Stimulated activated naive CD8-positive, alpha-beta T cell treated with anti-CD3 and anti-CD28 coated beads, Interleukin-15, Interleukin-2, amounts not matched to agents 100 ng/mL and 50 ng/mL, for 24 hours (primary cell): ENCODE results near the gene PMS2.
"Not testable (repeated sequence)": the region's sequence is repeated elsewhere in the genome, so short reads cannot be mapped to it uniquely, and the experiment has no call there.

Source experiments
- H3K27ac Mint-ChIP-seq: one replicate; pipeline ENCODE4 v1.8.0; 2021; ENCODE audit warnings: mild to moderate bottlenecking, mixed read lengths
- H3K27me3 Mint-ChIP-seq: one replicate; pipeline ENCODE4 v1.8.0; 2021; ENCODE audit warnings: mixed read lengths
- H3K36me3 Mint-ChIP-seq: one replicate; pipeline ENCODE4 v1.8.0; 2021; ENCODE audit warnings: low read depth, mixed read lengths
- H3K4me1 Mint-ChIP-seq: one replicate; pipeline ENCODE4 v1.8.0; 2021; ENCODE audit warnings: low read depth, mixed read lengths
- H3K4me3 Mint-ChIP-seq: one replicate; pipeline ENCODE4 v1.8.0; 2021; ENCODE audit warnings: mild to moderate bottlenecking, mixed read lengths
- H3K9me3 Mint-ChIP-seq: one replicate; pipeline ENCODE4 v1.8.0; 2021; ENCODE audit warnings: mixed read lengths

The PMS2 gene

DNA sequence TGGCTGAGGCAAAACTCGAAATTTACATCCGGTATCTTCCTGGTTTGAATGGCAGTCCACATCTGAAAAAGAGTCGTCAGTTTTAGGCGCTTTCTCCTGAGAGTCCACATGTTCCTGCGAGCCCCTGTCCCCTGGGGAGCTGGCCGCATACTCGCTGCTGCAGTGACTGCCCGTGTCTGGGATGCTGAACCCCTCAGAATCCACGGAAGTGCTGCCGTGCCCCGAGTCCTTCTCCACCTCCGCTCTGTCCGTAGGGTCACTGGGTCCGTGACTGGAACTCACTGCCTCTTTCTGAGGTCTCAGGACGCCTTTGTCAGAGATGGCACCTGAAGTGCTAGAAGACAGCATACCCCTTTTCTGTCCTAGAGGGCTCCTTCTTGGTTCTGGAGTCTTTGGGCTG, 21.8 kb downstream of the PMS2 start:
- H3K4me1 Mint-ChIP-seq, H3K27ac Mint-ChIP-seq, H3K27me3 Mint-ChIP-seq, H3K9me3 Mint-ChIP-seq, H3K4me3 Mint-ChIP-seq: not testable (repeated sequence)
- peaks cover 46% of the 10 kb centered on the region for H3K36me3 Mint-ChIP-seq

GRCh38 chr7:5979680-5980314, 29.1 kb downstream of the PMS2 start:
- not testable (repeated sequence) for H3K27ac Mint-ChIP-seq, H3K4me3 Mint-ChIP-seq, H3K4me1 Mint-ChIP-seq, H3K9me3 Mint-ChIP-seq, H3K27me3 Mint-ChIP-seq
- H3K36me3 Mint-ChIP-seq = peaks cover 16% of the 10 kb centered on the region

DNA sequence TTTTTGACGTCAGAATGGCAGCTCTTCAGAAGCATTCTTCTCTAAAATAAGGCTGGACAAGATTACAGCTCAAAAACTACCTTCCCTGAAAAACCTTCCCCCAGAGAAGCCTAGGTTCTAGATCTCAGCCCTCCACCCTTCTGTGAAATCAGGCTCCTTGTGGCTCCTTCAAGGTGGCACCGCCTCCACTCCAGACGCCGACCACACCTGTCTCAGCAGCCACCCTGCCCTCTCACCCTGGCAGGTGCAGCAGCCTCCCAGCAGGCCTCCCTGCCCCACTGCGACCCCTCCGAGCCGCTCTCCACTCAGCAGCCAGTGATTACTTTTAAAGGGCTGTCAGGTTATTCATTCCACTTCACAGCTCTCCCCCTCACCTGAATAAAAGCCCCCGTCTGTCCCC, 35.3 kb downstream of the PMS2 start:
- H3K27ac Mint-ChIP-seq, H3K9me3 Mint-ChIP-seq, H3K36me3 Mint-ChIP-seq, H3K4me3 Mint-ChIP-seq, H3K27me3 Mint-ChIP-seq, H3K4me1 Mint-ChIP-seq: not testable (repeated sequence)

DNA sequence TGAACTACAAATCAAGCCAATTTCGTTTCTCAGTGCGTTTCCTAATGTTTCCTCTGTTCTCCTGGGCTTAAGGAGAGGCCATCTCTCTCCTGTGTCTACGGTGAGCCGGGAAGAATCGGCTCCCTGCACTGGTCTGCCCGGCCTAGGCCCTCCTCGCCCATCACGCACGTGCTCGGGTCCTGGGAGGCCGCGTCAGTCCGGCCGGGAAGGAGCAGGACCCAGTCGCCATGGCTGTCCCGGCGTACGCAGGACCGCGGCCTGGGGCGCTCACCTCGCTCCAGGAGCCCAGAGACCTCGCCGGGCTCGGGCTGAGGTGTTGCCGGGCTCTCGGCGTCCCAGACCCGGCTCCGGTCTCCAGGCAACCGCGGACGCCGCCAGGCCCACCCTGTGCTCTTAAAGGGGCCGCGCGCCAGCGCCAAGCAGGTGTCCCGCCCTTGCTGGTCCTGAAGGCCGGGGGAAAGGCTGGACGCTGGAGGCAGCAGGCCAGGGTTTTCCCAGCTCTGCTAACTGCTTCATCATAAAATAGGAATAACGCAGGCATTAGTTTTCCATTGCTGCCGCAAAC, 38.4 kb downstream of the PMS2 start, which contains the start of gene RSPH10B:
TSS of gene RSPH10B (minus strand) at position 343 of the 565 bp plus-strand sequence. CDS start 3,573 bp downstream, outside the sequence.
- H3K27me3 Mint-ChIP-seq, H3K4me1 Mint-ChIP-seq, H3K36me3 Mint-ChIP-seq, H3K4me3 Mint-ChIP-seq, H3K27ac Mint-ChIP-seq, H3K9me3 Mint-ChIP-seq: not testable (repeated sequence)

DNA sequence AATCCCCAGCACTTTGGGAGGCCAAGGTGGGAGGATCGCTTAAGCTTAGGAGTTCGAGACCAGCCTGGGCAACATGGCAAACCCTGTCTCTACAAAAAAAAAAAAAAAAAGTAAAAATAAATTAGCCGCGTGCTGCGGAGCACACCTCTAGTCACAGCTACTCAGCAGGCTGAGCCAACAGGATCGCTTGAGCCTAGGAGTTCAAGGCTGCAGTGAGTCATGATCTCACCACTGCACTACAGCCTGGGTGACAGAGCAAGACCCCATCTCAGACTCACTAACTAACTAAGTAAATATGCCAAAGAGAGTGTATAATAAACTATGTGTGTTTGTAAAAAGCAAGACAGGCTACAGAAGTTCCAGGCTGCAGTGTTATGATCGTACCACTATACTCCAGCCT, 45.0 kb downstream of the PMS2 start:
- H3K27me3 Mint-ChIP-seq, H3K4me3 Mint-ChIP-seq, H3K27ac Mint-ChIP-seq, H3K4me1 Mint-ChIP-seq, H3K9me3 Mint-ChIP-seq, H3K36me3 Mint-ChIP-seq: not testable (repeated sequence)

- not testable (repeated sequence) for H3K4me3 Mint-ChIP-seq, H3K27me3 Mint-ChIP-seq, H3K4me1 Mint-ChIP-seq, H3K9me3 Mint-ChIP-seq, H3K36me3 Mint-ChIP-seq, H3K27ac Mint-ChIP-seq
These were observed 45.6 kb downstream of the PMS2 start for GRCh38 chr7:5963205-5963604.

GRCh38 chr7:5934945-5935450, 73.9 kb downstream of the PMS2 start:
- not testable (repeated sequence) for H3K27ac Mint-ChIP-seq, H3K9me3 Mint-ChIP-seq, H3K4me3 Mint-ChIP-seq, H3K36me3 Mint-ChIP-seq, H3K27me3 Mint-ChIP-seq, H3K4me1 Mint-ChIP-seq

DNA sequence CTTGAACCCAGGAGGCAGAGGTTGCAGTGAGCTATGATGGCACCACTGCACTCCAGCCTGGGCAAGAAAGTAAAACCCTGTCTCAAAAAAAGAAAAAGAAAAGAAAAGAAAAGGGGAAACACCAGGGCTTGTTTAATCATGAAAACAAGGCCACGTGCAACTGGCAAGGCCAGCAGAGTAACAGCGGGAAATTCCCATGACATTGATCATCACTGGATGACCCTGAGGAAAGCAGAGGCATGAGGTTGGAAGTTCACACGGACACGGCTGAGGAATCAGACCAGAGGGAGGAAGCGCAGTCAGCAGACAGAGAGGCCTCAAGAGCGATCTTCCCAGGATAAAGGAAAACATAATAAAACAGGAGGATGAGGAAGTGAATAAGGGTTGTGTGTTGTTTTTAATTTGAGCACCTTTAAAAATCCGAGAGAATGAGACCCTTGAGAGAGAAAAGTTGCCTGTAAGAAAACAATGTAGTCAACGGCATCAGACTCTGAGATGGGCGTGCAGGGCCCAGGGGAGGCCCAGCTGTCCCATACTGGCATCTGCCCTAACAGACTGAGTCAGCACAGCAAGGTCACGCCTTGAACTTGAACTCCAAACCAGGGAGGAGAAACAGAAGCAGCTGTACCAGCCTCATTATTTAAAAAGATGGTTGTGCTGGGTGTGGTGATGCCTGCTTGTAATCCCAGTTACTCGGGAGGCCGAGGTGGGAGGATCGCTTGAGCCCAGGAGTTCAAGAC, 76.8 kb downstream of the PMS2 start:
- H3K27me3 Mint-ChIP-seq, H3K4me1 Mint-ChIP-seq, H3K27ac Mint-ChIP-seq: not testable (repeated sequence)

GRCh38 chr7:5931250-5931649, 77.6 kb downstream of the PMS2 start:
- H3K36me3 Mint-ChIP-seq, H3K9me3 Mint-ChIP-seq, H3K27me3 Mint-ChIP-seq, H3K4me1 Mint-ChIP-seq, H3K27ac Mint-ChIP-seq, H3K4me3 Mint-ChIP-seq: not testable (repeated sequence)

More for the DNA sequence above, 76.8 kb downstream of the PMS2 start:
- not testable (repeated sequence) for H3K9me3 Mint-ChIP-seq, H3K36me3 Mint-ChIP-seq, H3K4me3 Mint-ChIP-seq

- H3K27ac Mint-ChIP-seq, H3K9me3 Mint-ChIP-seq, H3K4me3 Mint-ChIP-seq, H3K27me3 Mint-ChIP-seq, H3K36me3 Mint-ChIP-seq, H3K4me1 Mint-ChIP-seq: not testable (repeated sequence)
These were observed 78.6 kb downstream of the PMS2 start for GRCh38 chr7:5930290-5930689.

GRCh38 chr7:5926263-5926870, 82.5 kb downstream of the PMS2 start:
- not testable (repeated sequence) for H3K9me3 Mint-ChIP-seq, H3K4me1 Mint-ChIP-seq, H3K27ac Mint-ChIP-seq, H3K4me3 Mint-ChIP-seq, H3K27me3 Mint-ChIP-seq, H3K36me3 Mint-ChIP-seq

- H3K27me3 Mint-ChIP-seq, H3K27ac Mint-ChIP-seq, H3K36me3 Mint-ChIP-seq, H3K4me1 Mint-ChIP-seq, H3K4me3 Mint-ChIP-seq, H3K9me3 Mint-ChIP-seq: not testable (repeated sequence)
These were observed 84.2 kb downstream of the PMS2 start for GRCh38 chr7:5924630-5925029.

GRCh38 chr7:5924180-5924579, 84.7 kb downstream of the PMS2 start:
- H3K27me3 Mint-ChIP-seq, H3K36me3 Mint-ChIP-seq, H3K9me3 Mint-ChIP-seq, H3K4me3 Mint-ChIP-seq, H3K27ac Mint-ChIP-seq, H3K4me1 Mint-ChIP-seq: not testable (repeated sequence)
